ENCODE data around the gene DCHS1.
A peak's percentile ranks its signal among the peaks of the same experiment; 100 is the strongest.

The DCHS1 gene

GRCh38 chr11:6640985-6641701 lies 14.5 kb downstream of the DCHS1 start:
- no peak overlapping the region for H3K4me3 ChIP-seq (ENCODE audit: control insufficient read depth in 1 of 7, extremely low read depth in 1 of 7, insufficient read depth in 4 of 7, low read depth in 2 of 7, low read length in 6 of 7)
- H3K9me3 ChIP-seq (ENCODE audit: control extremely low read depth in 1 of 5, control insufficient read depth in 4 of 5, insufficient read depth in 2 of 5, low read depth in 1 of 5, low read length in 4 of 5) = no peaks in the 10 kb centered on the region
- H3K36me3 ChIP-seq (ENCODE audit: control insufficient read depth in 4 of 4, insufficient read depth in 4 of 4, low read length in 3 of 4) = peaks cover 0 to 8% (median 0%) of the 10 kb centered on the region in 4 experiments
- H3K4me1 ChIP-seq (ENCODE audit: control extremely low read depth in 1 of 4, control insufficient read depth in 4 of 4, insufficient read depth in 4 of 4, low read length in 3 of 4) = peaks cover 2 to 23% (median 8%) of the 10 kb centered on the region in 4 experiments
- H3K27me3 ChIP-seq (replicated peaks in 2 of 5; ENCODE audit: control insufficient read depth in 4 of 5, insufficient read depth in 5 of 5, low read length in 4 of 5) = no peaks in the 10 kb centered on the region
- 98% methylated on average over 26 of the region's 26 CpGs for WGBS (ENCODE audit: insufficient coverage)
- H3K27ac ChIP-seq (ENCODE audit: insufficient read depth in 1 of 2, low read depth in 1 of 2, low read length in 2 of 2, poor library complexity in 1 of 2, severe bottlenecking in 2 of 2) = no peak overlapping the region
- POLR2A ChIA-PET = no interaction called here
- CTCF ChIA-PET = interaction anchor here (0.6 to 1.8 kb wide), 6 partner anchors 11 to 338 kb away, joined by 3 to 5 read pairs (median 4); partner anchors contain the start of gene MRPL17
- DNase-seq = no peak

GRCh38 chr11:6640036-6640984 lies 15.3 kb downstream of the DCHS1 start:
- Histone ChIP-seq H3K27ac (ENCODE audit: insufficient read depth in 1 of 2, low read depth in 1 of 2, low read length in 2 of 2, poor library complexity in 1 of 2, severe bottlenecking in 2 of 2) (no peak overlapping the region), H3K4me1 (ENCODE audit: control extremely low read depth in 1 of 4, control insufficient read depth in 4 of 4, insufficient read depth in 4 of 4, low read length in 3 of 4) (peaks cover 7 to 25% (median 15%) of the 10 kb centered on the region in 4 experiments), H3K4me3 (ENCODE audit: control insufficient read depth in 1 of 7, extremely low read depth in 1 of 7, insufficient read depth in 4 of 7, low read depth in 2 of 7, low read length in 6 of 7) (no peak overlapping the region), H3K36me3 (ENCODE audit: control insufficient read depth in 4 of 4, insufficient read depth in 4 of 4, low read length in 3 of 4) (peaks cover 0 to 8% (median 0%) of the 10 kb centered on the region in 4 experiments), H3K27me3 (replicated peaks in 2 of 5; ENCODE audit: control insufficient read depth in 4 of 5, insufficient read depth in 5 of 5, low read length in 4 of 5) (no peaks in the 10 kb centered on the region), H3K9me3 (ENCODE audit: control extremely low read depth in 1 of 5, control insufficient read depth in 4 of 5, insufficient read depth in 2 of 5, low read depth in 1 of 5, low read length in 4 of 5) (no peaks in the 10 kb centered on the region)
- 98% methylated on average over 36 of the region's 36 CpGs for WGBS (ENCODE audit: insufficient coverage)
- ChIA-PET CTCF (interaction anchor here (0.7 to 2.3 kb wide), 6 partner anchors 10 to 43 kb away, joined by 3 to 8 read pairs (median 4); partner anchors contain the start of gene MRPL17), POLR2A (no interaction called here)
- no peak for DNase-seq

GRCh38 chr11:6638429-6638828 lies 17.2 kb downstream of the DCHS1 start:
- no peaks in the 10 kb centered on the region for H3K27me3 ChIP-seq (replicated peaks in 2 of 5; ENCODE audit: control insufficient read depth in 4 of 5, insufficient read depth in 5 of 5, low read length in 4 of 5)
- no peak overlapping the region for H3K27ac ChIP-seq (ENCODE audit: insufficient read depth in 1 of 2, low read depth in 1 of 2, low read length in 2 of 2, poor library complexity in 1 of 2, severe bottlenecking in 2 of 2)
- no peak overlapping the region for H3K4me3 ChIP-seq (ENCODE audit: control insufficient read depth in 1 of 7, extremely low read depth in 1 of 7, insufficient read depth in 4 of 7, low read depth in 2 of 7, low read length in 6 of 7)
- H3K36me3 ChIP-seq (ENCODE audit: control insufficient read depth in 4 of 4, insufficient read depth in 4 of 4, low read length in 3 of 4) = peaks cover 0 to 8% (median 0%) of the 10 kb centered on the region in 4 experiments
- no peak for DNase-seq
- H3K4me1 ChIP-seq (ENCODE audit: control extremely low read depth in 1 of 4, control insufficient read depth in 4 of 4, insufficient read depth in 4 of 4, low read length in 3 of 4) = peaks cover 12 to 33% (median 20%) of the 10 kb centered on the region in 4 experiments
- 96% methylated on average over 4 of the region's 4 CpGs for WGBS (ENCODE audit: insufficient coverage)
- H3K9me3 ChIP-seq (ENCODE audit: control extremely low read depth in 1 of 5, control insufficient read depth in 4 of 5, insufficient read depth in 2 of 5, low read depth in 1 of 5, low read length in 4 of 5) = no peaks in the 10 kb centered on the region
- ChIA-PET CTCF (interaction anchor here (0.9 to 2.3 kb wide), 5 partner anchors 8 to 29 kb away, joined by 3 to 8 read pairs (median 5); partner anchors contain the start of gene TPP1), POLR2A (no interaction called here)

GRCh38 chr11:6637871-6638270 lies 17.7 kb downstream of the DCHS1 start:
- H3K36me3 ChIP-seq (ENCODE audit: control insufficient read depth in 4 of 4, insufficient read depth in 4 of 4, low read length in 3 of 4) = peaks cover 0 to 11% (median 1%) of the 10 kb centered on the region in 4 experiments
- H3K4me3 ChIP-seq (ENCODE audit: control insufficient read depth in 1 of 7, extremely low read depth in 1 of 7, insufficient read depth in 4 of 7, low read depth in 2 of 7, low read length in 6 of 7) = no peak overlapping the region
- ChIA-PET CTCF (interaction anchor here (0.8 to 2.3 kb wide), 3 partner anchors 15 to 45 kb away, joined by 3 to 8 read pairs (median 5); partner anchors contain the start of genes MRPL17 and TPP1), POLR2A (no interaction called here)
- H3K27ac ChIP-seq (ENCODE audit: insufficient read depth in 1 of 2, low read depth in 1 of 2, low read length in 2 of 2, poor library complexity in 1 of 2, severe bottlenecking in 2 of 2) = no peak overlapping the region
- WGBS (ENCODE audit: insufficient coverage) = 94% methylated on average over 3 of the region's 3 CpGs
- no peak for DNase-seq
- no peaks in the 10 kb centered on the region for H3K27me3 ChIP-seq (replicated peaks in 2 of 5; ENCODE audit: control insufficient read depth in 4 of 5, insufficient read depth in 5 of 5, low read length in 4 of 5)
- no peaks in the 10 kb centered on the region for H3K9me3 ChIP-seq (ENCODE audit: control extremely low read depth in 1 of 5, control insufficient read depth in 4 of 5, insufficient read depth in 2 of 5, low read depth in 1 of 5, low read length in 4 of 5)
- H3K4me1 ChIP-seq (ENCODE audit: control extremely low read depth in 1 of 4, control insufficient read depth in 4 of 4, insufficient read depth in 4 of 4, low read length in 3 of 4) = peaks cover 12 to 29% (median 20%) of the 10 kb centered on the region in 4 experiments

- peaks cover 0 to 13% (median 2%) of the 10 kb centered on the region in 4 experiments for H3K36me3 ChIP-seq (ENCODE audit: control insufficient read depth in 4 of 4, insufficient read depth in 4 of 4, low read length in 3 of 4)
- no peak overlapping the region for H3K27ac ChIP-seq (ENCODE audit: insufficient read depth in 1 of 2, low read depth in 1 of 2, low read length in 2 of 2, poor library complexity in 1 of 2, severe bottlenecking in 2 of 2)
- no peaks in the 10 kb centered on the region for H3K27me3 ChIP-seq (replicated peaks in 2 of 5; ENCODE audit: control insufficient read depth in 4 of 5, insufficient read depth in 5 of 5, low read length in 4 of 5)
- H3K9me3 ChIP-seq (ENCODE audit: control extremely low read depth in 1 of 5, control insufficient read depth in 4 of 5, insufficient read depth in 2 of 5, low read depth in 1 of 5, low read length in 4 of 5) = no peaks in the 10 kb centered on the region
- no peak overlapping the region for H3K4me3 ChIP-seq (ENCODE audit: control insufficient read depth in 1 of 7, extremely low read depth in 1 of 7, insufficient read depth in 4 of 7, low read depth in 2 of 7, low read length in 6 of 7)
- WGBS (ENCODE audit: insufficient coverage) = 96% methylated on average over 3 of the region's 3 CpGs
- peaks cover 12 to 32% (median 20%) of the 10 kb centered on the region in 4 experiments for H3K4me1 ChIP-seq (ENCODE audit: control extremely low read depth in 1 of 4, control insufficient read depth in 4 of 4, insufficient read depth in 4 of 4, low read length in 3 of 4)
- ChIA-PET POLR2A (no interaction called here), CTCF (no interaction called here)
- DNase-seq = no peak
These were observed 19.1 kb downstream of the DCHS1 start for GRCh38 chr11:6636480-6636879.

GRCh38 chr11:6635082-6635932 lies 20.3 kb downstream of the DCHS1 start:
- DNase-seq = peak; percentile 47 to 78 (median 76)

More at GRCh38 chr11:6635082-6635932, 20.3 kb downstream of the DCHS1 start:
- ChIA-PET CTCF (interaction anchor here (1.2 to 2.4 kb wide), 2 partner anchors 17 to 31 kb away, joined by 3 to 8 read pairs; partner anchors contain the start of gene TPP1), POLR2A (interaction anchor here (1.0 kb wide), 1 partner anchor 16 kb away, joined by 3 read pairs; the partner anchor contains the start of gene TPP1)
- Histone ChIP-seq H3K27me3 (replicated peaks in 2 of 5; ENCODE audit: control insufficient read depth in 4 of 5, insufficient read depth in 5 of 5, low read length in 4 of 5) (no peaks in the 10 kb centered on the region), H3K4me1 (ENCODE audit: control extremely low read depth in 1 of 4, control insufficient read depth in 4 of 4, insufficient read depth in 4 of 4, low read length in 3 of 4) (peaks cover 12 to 32% (median 20%) of the 10 kb centered on the region in 4 experiments), H3K27ac (ENCODE audit: insufficient read depth in 1 of 2, low read depth in 1 of 2, low read length in 2 of 2, poor library complexity in 1 of 2, severe bottlenecking in 2 of 2) (peak overlapping the region in 1 of 2 experiments; percentile 51), H3K36me3 (ENCODE audit: control insufficient read depth in 4 of 4, insufficient read depth in 4 of 4, low read length in 3 of 4) (peaks cover 0 to 11% (median 2%) of the 10 kb centered on the region in 4 experiments), H3K4me3 (ENCODE audit: control insufficient read depth in 1 of 7, extremely low read depth in 1 of 7, insufficient read depth in 4 of 7, low read depth in 2 of 7, low read length in 6 of 7) (peak overlapping the region in 2 of 7 experiments; percentile 12 to 31), H3K9me3 (ENCODE audit: control extremely low read depth in 1 of 5, control insufficient read depth in 4 of 5, insufficient read depth in 2 of 5, low read depth in 1 of 5, low read length in 4 of 5) (no peaks in the 10 kb centered on the region)
- 3% methylated on average over 5 of the region's 10 CpGs for WGBS (ENCODE audit: insufficient coverage)
